HepG2 (cell line): Measurements from ENCODE around the gene PKMYT1. TPM values are rescaled to one million over a fixed set of nuclear protein-coding genes. Genes with fewer than 3 reads are reported as not detected.

Experiments
- E2F1 ChIP-seq: sonication (generic); formaldehyde crosslinking; IDR thresholded peaks from 2 replicates; pipeline ENCODE4 v1.5.0; 2020; ENCODE audit warnings: missing genetic modification reagents
- GPN1 ChIP-seq: sonication (generic); formaldehyde crosslinking; IDR thresholded peaks from 2 replicates; pipeline ENCODE4 v1.5.1; 2020; ENCODE audit warnings: missing genetic modification reagents, borderline replicate concordance
- HMGXB4 ChIP-seq, 2 experiments: sonication (generic) in 1 of 2; formaldehyde crosslinking in 1 of 2; IDR thresholded peaks; 2 replicates each; pipeline versions ENCODE4 v1.4.0 to v1.6.1; 2018 to 2020; ENCODE audit warnings: missing genetic modification reagents in 2 of 2, borderline replicate concordance in 1 of 2, low read depth in 1 of 2, mild to moderate bottlenecking in 1 of 2, missing biosample characterization in 1 of 2
- MXD3 ChIP-seq: IDR thresholded peaks from 2 replicates; pipeline ENCODE4 v1.6.1; 2016; ENCODE audit warnings: mild to moderate bottlenecking, missing biosample characterization, missing genetic modification reagents
- NONO ChIP-seq, 2 experiments: fragments of 450-650 bp in 1 of 2; sonication (generic) in 1 of 2; formaldehyde crosslinking in 1 of 2; IDR thresholded peaks in 1 of 2; conservative IDR thresholded peaks in 1 of 2; 2 replicates each; pipeline versions ENCODE4 v1.6.1 to v1.8.0; 2017 to 2022; ENCODE audit warnings: mild to moderate bottlenecking in 1 of 2, missing genetic modification reagents in 1 of 2, moderate library complexity in 1 of 2
- RARG ChIP-seq: sonication (generic); formaldehyde crosslinking; IDR thresholded peaks from 2 replicates; pipeline ENCODE4 v1.4.0; 2020; ENCODE audit warnings: low read depth, mild to moderate bottlenecking, missing genetic modification reagents
- RBM22 ChIP-seq: fragments of 200-400 bp; formaldehyde crosslinking; optimal IDR thresholded peaks from 2 replicates; pipeline ENCODE3; 2017; ENCODE audit warnings: mild to moderate bottlenecking, low read length, moderate library complexity
- TFDP1 ChIP-seq: IDR thresholded peaks from 2 replicates; pipeline ENCODE4 v1.6.1; 2016; ENCODE audit warnings: missing compliant biosample characterization, missing genetic modification reagents, borderline replicate concordance
- ZHX2 ChIP-seq, 2 experiments: sonication (generic) in 1 of 2; formaldehyde crosslinking in 1 of 2; IDR thresholded peaks; 2 replicates each; pipeline versions ENCODE4 v1.6.1 to v1.9.0; 2014 to 2022; ENCODE audit warnings: antibody characterized with exemption in 1 of 2, borderline replicate concordance in 1 of 2, inconsistent platforms in 1 of 2, low read depth in 1 of 2, missing genetic modification reagents in 1 of 2
- ZNF274 ChIP-seq: sonication (generic); formaldehyde crosslinking; IDR thresholded peaks from 2 replicates; pipeline ENCODE4 v1.5.1; 2020; ENCODE audit warnings: mild to moderate bottlenecking, missing genetic modification reagents
- ZNF382 ChIP-seq: sonication (generic); formaldehyde crosslinking; IDR thresholded peaks from 2 replicates; pipeline ENCODE4 v1.5.0; 2020; ENCODE audit warnings: missing genetic modification reagents, mild to moderate bottlenecking, borderline replicate concordance
- ZNF766 ChIP-seq: sonication (generic); formaldehyde crosslinking; IDR thresholded peaks from 2 replicates; pipeline ENCODE4 v1.5.0; 2020; ENCODE audit warnings: missing genetic modification reagents, borderline replicate concordance
- ZNF784 ChIP-seq: sonication (generic); formaldehyde crosslinking; IDR thresholded peaks from 2 replicates; pipeline ENCODE4 v1.5.1; 2020; ENCODE audit warnings: missing genetic modification reagents, mild to moderate bottlenecking, borderline replicate concordance
- polyA plus RNA-seq, 8 experiments: library from polyadenylated mRNA; depleted of rRNA in 3 of 8; stranded (reverse) in 7 of 8; unstranded in 1 of 8; fragments of >200 nt; fragmentation: Illumina TruSeq in 4 of 8; extraction: Trizol in 4 of 8; gene quantifications; 2 replicates each; pipeline versions ENCODE4 v1.2.1 to v1.2.3, GENCODE V29; 2011 to 2016; ENCODE audit warnings: low read depth in 4 of 8, missing spikeins in 1 of 8, mixed read lengths in 1 of 8; ENCODE audit not compliant: insufficient read depth in 1 of 8
- total RNA-seq, 5 experiments: library from RNA; depleted of rRNA; stranded (reverse); fragments of >200 nt; fragmentation: Illumina TruSeq; extraction: Trizol; gene quantifications; 2 replicates each; pipeline ENCODE4 v1.2.3, GENCODE V29; 2016; ENCODE audit warnings: low read depth in 1 of 5

The PKMYT1 gene
- total and polyA plus RNA-seq, 2 of the 13 experiments (the other 11 are each of a cell fraction or from before 2014, with no cell fraction given): 7.0 to 27.8 TPM

GRCh38 chr16:3027983-3028715 lies 47.9 kb upstream of the PKMYT1 start (continued):
- 0 out of 2 replicates have a peak, but pooled peaks have one; percentile 42 for TF ChIP-seq ZNF766 (CRISPR knock-in tag)
- TF ChIP-seq ZNF382 (CRISPR knock-in tag): no peak
- TF ChIP-seq MXD3 (CRISPR knock-in tag): no peak
- TF ChIP-seq ZNF274 (CRISPR knock-in tag): no peak
- no peak for TF ChIP-seq RBM22
- TF ChIP-seq HMGXB4 (CRISPR knock-in tag; IDR thresholded peaks at IDR 0.05; ENCODE audit: borderline replicate concordance in 1 of 2, low read depth in 1 of 2): peak; percentile 51 to 73; a peak in 3 of 4 replicates
- TF ChIP-seq ZNF784 (CRISPR knock-in tag): peak; percentile 61; the same call in 1 of the 2 replicates
- peak; percentile 65; the same call in 1 of the 2 replicates for TF ChIP-seq TFDP1
- TF ChIP-seq ZHX2 (IDR thresholded peaks at IDR 0.05; ENCODE audit: low read depth): no peak
- TF ChIP-seq ZHX2 (CRISPR knock-in tag; IDR thresholded peaks at IDR 0.05; ENCODE audit: borderline replicate concordance): no peak
- TF ChIP-seq NONO (IDR thresholded peaks at IDR 0.05): no peak
- peak; percentile 63 for TF ChIP-seq NONO (CRISPR knock-in tag; conservative IDR thresholded peaks at IDR 0.05)
- TF ChIP-seq E2F1 (CRISPR knock-in tag): no peak
- TF ChIP-seq GPN1 (CRISPR knock-in tag): no peak
- no peak for TF ChIP-seq RARG
